Forelimb muscle (tissue), 1 donor: Measurements from ENCODE around the gene LRRC75A. TPM values are rescaled to one million over a fixed set of nuclear protein-coding genes. Genes with fewer than 3 reads are reported as not detected.

Experiments
- DNase-seq: peaks from one replicate; pipeline ENCODE4 v3.0.0-alpha.2; 2013; ENCODE audit warnings: low read depth
- polyA plus RNA-seq: library from polyadenylated mRNA; unstranded; fragments of 120-200 nt; gene quantifications from one replicate; pipeline ENCODE4 v1.2.1, GENCODE V29; 2013; ENCODE audit not compliant: insufficient read length

Gene LRRC75A
- polyA plus RNA-seq, 1 donor: 6.3 TPM

DNA sequence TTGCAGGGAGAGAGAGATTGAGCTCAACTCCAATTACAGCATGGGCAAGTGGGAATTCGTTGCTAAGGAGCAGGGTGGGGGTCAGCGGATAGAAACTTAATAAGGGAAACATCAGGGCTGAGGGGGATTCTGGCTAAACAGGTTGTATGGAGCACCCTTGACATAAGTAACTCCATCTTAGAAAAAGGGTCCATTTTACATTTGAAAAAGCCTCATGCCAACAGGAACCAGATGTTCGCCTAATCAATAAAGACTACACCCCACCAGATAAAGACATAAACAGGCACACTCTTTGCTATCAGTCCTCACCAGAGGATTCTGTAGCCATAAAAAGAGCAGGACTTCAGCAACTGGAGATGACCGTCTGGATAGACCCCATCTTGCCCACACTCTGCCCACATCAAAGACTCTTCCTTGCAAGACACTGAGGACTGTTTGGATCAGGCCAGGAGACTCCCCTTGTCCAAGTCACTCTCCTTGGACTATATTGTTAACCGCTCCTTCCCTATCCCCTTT lies 1.6 kb upstream of the LRRC75A start:
- DNase-seq: no peak

- no peak for DNase-seq
Observed at GRCh38 chr17:16492613-16493530, 879 bp upstream of the LRRC75A start.

- no peak for DNase-seq
Observed at GRCh38 chr17:16491131-16491702, 776 bp downstream of the LRRC75A start.

DNA sequence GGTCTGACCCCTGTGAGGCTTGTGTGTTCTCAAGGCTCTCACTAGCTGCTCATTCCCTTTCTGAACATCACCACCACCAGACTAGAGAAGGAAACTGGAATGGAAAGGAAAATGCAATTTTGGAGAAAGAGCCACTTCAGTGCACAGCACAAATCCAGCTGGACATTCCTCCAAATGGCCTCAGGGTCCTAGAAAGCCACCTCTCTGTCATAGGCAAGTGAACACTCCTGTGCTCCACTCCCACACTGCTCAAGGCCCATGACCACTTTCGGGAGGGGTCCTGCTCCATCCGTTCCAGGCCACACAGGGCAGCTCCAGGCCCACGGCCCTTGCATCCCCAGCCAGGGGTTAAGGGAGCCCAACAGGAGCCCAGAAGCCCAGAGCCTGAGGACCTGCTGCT lies 2.6 kb downstream of the LRRC75A start:
- no peak for DNase-seq

GRCh38 chr17:16488968-16489337 lies 3.0 kb downstream of the LRRC75A start:
- DNase-seq: no peak

- no peak for DNase-seq
Observed at GRCh38 chr17:16488186-16488967, 3.6 kb downstream of the LRRC75A start.

GRCh38 chr17:16486373-16487250 lies 5.4 kb downstream of the LRRC75A start:
- DNase-seq: no peak

DNA sequence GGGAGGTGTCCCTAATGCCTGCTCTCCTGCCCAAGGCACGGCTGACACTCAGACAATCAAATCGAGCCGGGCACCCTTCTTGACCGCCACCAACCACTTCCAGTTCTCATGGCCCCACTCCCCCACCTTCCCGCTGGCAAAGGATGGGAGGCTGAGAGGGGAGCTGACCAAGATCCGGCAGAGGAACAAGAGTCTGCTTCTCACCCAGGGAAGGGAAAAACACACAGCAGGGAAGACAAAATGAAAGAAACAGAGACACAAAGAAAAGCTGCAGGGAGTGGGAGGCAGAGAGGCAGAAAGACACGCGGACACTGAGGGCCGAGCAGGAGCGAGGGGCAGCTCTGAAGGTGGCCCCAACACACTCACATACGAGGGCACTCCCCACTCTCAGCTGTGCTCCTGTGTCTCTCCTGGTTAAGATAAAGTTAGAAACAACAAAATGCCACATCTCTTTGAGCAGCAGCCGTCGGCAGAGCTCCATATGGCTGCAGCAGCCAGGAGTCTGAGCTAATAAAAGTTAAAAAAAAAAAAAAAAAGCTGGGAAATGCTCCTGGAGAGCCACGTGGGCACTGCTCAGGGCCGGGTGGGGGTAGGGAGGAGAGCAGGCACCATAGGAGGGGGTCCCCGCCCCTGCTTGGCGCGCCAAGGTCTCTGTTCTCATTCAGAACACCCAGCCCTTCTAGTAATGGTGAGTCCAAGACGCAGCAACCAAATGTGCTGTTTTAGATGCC lies 7.4 kb downstream of the LRRC75A start:
- DNase-seq: no peak

DNA sequence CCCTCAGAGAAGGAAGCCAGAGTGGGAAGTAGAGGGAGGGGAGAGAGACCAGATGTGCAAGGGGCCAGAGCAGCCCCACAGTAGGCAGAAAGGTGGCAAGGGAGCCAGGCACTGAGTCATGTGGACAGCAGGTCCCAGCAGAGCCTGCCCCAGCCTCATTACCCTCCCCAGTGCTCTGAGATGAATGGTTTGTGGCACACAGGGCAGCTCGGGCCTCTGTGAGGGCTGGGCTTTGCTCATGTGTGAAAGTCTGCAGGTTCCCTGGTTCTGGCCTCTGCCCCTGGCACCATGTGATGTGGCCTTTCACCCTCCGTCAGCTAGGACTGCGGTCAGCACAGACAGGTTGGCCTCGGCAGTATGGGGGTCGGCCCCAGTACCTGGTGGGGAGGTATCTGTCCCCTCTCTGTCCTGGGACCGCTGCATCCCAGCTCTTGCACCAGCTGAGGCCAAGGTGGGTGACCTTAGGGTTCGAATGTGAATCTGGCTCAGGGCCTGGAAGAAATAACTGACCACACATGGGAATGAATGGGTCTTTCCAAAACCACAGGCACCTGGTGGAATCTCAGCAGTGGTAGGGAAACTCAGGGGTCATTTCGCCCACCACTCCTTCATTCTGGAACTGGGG lies 8.9 kb downstream of the LRRC75A start:
- no peak for DNase-seq

DNA sequence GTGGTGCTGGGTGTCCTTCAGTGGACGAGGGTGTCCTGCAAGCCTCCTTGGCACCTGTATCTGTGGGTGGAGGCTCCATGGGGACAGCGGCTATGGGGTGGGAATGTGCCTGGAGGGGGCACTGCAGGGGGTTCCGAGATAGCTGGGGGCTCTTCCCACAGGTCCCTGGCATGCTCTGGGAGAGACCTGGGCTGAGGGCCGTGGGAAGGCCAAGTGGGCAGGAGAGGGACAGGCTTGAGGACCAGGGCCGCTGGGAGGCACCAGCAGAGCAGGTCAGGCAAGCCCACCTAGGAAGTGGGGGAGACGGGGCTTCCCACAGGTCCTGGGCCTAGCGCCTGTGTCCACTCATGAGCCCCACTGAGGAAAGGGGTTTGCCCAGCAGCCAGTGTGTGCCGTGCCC lies 9.7 kb downstream of the LRRC75A start:
- no peak for DNase-seq

- DNase-seq: no peak
Observed at GRCh38 chr17:16480995-16481394, 11.0 kb downstream of the LRRC75A start.

DNA sequence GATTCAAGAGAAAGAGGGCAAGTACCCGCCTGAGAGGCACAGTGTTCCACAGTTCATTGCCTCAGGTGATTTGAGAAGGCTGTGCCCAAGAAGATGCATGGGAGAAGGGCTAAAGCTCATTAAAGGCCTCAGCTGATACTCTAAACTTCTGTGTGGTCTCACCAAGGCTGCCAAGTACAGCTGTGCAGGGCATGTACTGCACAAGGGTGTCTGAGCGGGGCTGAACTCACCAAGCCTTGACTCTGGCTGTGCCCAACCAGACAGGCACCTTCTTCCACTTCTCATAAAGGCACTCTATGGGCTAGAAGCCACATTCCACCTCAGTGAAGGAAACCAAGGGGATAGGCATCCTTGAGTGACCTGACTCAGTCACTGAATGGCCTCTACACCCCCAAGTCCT lies 12.7 kb downstream of the LRRC75A start:
- DNase-seq: no peak

DNA sequence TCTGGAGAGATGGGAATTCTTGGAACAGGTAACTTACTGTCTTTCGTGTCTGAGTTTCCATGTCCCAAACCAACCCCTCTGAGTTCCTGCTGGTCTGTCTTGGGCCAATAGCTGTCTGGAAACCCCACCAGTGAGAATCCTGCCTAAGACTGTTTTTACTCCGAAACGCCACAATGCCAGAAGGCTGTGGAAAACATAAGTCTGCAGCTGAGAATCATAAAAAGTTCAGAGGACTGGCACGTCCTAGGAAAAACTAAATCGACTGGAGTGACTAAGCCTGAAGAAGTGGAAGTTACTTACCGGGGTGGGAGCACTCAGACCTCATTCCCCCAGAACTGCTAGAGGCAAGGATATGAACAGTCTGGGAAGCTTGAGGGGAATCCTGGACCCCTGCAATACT lies 13.3 kb downstream of the LRRC75A start:
- peak; percentile 76 for DNase-seq

DNA sequence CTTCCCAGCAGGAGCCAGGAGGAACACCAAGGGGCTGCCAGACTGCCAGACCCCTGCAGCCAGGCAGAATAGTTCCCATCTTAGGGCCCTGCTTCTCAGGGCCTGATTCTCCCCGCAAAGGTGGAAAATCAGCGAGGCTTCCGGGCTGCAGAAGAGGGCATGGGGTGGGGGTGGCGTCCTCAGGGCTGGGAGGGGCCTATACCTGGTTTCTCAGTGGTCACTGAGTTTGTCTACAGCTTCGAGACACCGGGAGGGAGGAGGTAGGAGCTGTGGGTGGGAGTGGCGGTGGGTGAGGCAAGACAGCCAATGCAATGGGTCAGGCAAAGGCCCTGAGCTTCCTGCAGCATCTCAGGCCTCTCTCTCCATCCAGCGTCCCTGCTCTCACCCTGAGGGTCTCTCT lies 14.3 kb downstream of the LRRC75A start:
- DNase-seq: no peak

DNA sequence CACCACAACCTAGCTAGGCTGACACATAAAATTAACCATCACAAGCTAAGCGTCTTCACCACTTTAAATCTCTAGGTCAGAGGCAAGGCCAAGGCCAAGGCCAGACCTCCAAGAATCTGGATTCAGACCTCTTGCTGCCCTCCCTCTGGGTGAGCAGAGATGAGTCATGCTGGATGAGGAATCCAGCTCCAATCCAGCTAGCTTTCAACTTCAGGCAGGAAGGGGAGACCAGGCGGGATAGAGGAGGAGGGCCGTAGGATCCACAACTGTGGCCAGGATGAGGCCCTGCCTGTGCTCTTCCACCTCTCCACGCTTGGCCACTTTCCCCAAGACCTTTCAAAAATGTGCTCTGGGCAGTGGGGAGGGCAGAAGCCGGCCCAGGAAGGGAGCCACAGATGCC lies 14.7 kb downstream of the LRRC75A start:
- DNase-seq: peak; percentile 76

DNA sequence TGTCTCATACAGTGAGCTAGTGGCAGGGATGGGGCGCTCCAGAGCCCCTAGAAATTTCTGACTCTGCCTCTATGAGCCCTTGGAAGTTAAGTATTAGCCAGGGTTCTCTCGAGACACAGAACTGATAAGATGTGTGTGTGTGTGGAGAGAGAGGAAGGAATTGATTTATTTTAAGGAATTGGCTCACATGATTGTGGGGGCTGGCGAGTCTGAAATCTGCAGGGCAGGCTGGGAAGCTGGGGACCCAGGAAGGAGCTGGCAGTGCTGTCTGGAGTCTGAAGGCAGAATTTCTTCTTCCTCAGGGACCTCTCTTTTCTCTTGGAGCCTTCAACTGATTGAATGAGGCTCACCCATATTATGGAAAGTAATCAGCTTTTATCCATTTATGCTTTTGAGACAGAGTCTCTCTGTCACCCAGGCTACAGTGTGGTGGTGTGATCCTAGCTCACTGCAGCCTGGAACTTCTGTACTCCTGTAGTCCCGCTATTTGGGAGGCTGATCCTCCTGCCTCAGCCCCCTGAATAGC lies 16.8 kb downstream of the LRRC75A start:
- no peak for DNase-seq

GRCh38 chr17:16474012-16474725 lies 17.8 kb downstream of the LRRC75A start:
- DNase-seq: no peak

DNA sequence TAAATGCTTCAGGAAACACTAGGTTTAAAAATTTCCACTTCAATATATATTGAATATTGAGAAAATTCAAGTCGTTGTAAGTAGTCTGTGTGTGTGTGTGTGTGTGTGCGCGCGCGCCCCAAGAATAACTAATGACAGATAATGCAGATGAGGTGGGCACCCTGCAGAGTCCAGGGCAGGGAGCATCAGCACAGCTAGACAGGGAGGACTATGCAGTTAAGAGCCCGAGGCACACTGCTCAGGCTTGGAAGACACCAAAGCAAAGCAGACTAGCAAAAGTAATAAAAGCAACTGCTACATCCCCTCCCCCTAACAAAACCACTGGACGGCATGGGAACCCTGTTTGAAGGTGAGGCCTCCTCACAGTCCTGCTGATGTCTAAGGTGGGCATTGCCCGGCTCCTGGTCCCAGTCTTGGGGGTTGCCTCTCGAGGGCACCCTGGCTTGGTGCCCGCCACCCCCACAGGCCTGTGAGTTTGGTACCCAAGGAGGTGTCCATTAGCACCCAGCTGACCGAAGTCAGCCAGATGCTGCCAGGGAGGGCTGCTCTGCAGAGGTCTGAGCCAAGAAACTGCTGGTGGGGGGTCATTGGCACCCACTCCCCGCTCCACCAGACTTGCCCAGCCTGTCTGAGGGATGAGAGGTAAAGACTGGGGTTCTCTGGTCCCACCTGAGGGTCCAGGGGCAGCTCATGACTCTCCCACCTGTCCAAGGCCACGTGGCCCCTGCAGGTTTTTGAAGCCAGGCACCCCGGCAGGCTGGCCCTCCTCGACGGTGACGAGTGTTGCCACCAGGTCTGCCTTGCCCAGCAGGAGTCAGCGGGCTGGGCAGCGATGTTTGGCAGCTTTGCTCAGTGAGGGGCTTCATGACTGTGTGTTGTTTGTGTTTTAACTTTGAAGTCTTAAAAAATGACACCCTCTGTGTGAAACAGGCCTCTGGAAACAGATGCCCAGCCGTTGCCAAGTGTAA lies 18.7 kb downstream of the LRRC75A start:
- DNase-seq: no peak
